Peyer's patch (tissue), 4 donors: Measurements from ENCODE around the gene VSTM4.

Experiments used
- POLR2A ChIP-seq, 2 donors: fragments of 450-650 bp; IDR thresholded peaks; one replicate each; pipeline ENCODE4 v1.5.1; 2017; ENCODE audit warnings: antibody characterized with exemption in 2 of 2, mild to moderate bottlenecking in 2 of 2, moderate library complexity in 2 of 2
- TF ChIP-seq, protein P1 (sequence below), 6 experiments: fragments of 450-650 bp in 4 of 6; fragments of 200-600 bp in 2 of 6; sonication (generic) in 1 of 6; IDR thresholded peaks; one replicate each; pipeline ENCODE4 v1.5.1; 2017 to 2019; ENCODE audit warnings: antibody characterized with exemption in 6 of 6, mild to moderate bottlenecking in 3 of 6, moderate library complexity in 1 of 6

DNA sequence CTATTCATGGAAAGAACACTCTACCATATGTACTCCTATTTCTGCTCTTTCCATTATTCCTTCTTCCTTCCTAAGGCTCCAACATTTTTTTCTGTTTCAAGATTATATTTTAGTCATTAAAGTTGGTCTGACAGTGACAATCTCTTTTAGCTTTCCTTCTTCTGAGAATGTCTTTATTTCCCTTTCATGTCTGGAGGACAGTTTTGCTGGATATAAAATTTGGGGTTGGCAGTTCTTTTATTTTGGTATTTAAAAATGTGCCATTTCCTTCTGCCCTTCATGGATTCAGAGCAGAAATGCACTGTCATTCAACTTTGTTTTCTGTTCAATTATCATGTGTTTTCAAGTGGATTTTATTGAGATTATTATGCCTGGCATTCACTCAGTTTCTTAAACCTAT, 53.1 kb downstream of the VSTM4 start:
- TF ChIP-seq, protein P1, sequence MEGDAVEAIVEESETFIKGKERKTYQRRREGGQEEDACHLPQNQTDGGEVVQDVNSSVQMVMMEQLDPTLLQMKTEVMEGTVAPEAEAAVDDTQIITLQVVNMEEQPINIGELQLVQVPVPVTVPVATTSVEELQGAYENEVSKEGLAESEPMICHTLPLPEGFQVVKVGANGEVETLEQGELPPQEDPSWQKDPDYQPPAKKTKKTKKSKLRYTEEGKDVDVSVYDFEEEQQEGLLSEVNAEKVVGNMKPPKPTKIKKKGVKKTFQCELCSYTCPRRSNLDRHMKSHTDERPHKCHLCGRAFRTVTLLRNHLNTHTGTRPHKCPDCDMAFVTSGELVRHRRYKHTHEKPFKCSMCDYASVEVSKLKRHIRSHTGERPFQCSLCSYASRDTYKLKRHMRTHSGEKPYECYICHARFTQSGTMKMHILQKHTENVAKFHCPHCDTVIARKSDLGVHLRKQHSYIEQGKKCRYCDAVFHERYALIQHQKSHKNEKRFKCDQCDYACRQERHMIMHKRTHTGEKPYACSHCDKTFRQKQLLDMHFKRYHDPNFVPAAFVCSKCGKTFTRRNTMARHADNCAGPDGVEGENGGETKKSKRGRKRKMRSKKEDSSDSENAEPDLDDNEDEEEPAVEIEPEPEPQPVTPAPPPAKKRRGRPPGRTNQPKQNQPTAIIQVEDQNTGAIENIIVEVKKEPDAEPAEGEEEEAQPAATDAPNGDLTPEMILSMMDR (IDR thresholded peaks at IDR 0.05) = no peak
- no peak for TF ChIP-seq POLR2A (IDR thresholded peaks at IDR 0.05)
